H54 (cell line): ENCODE results near the gene CD99.
"Not testable (repeated sequence)": the region's sequence is repeated elsewhere in the genome, so short reads cannot be mapped to it uniquely, and the experiment has no call there.

Experiments used
- DNase-seq: peaks from one replicate; pipeline ENCODE4 v3.0.0; 2011; ENCODE audit warnings: low spot score, mixed read lengths; ENCODE audit not compliant: insufficient read length
- FAIRE-seq: peaks from 3 replicates; lab custom pipeline; 2011; peaks lifted over from hg19 to GRCh38; lab: Jason Lieb, UNC
- POLR2A ChIP-seq: IDR thresholded peaks from 2 replicates; pipeline ENCODE4 v1.6.1; 2011; ENCODE audit warnings: low read depth, mild to moderate bottlenecking, low read length

The CD99 gene

GRCh38 chrX:2748171-2748814 lies 57.2 kb downstream of the CD99 start:
- TF ChIP-seq POLR2A: no peak
- no peak for DNase-seq

DNA sequence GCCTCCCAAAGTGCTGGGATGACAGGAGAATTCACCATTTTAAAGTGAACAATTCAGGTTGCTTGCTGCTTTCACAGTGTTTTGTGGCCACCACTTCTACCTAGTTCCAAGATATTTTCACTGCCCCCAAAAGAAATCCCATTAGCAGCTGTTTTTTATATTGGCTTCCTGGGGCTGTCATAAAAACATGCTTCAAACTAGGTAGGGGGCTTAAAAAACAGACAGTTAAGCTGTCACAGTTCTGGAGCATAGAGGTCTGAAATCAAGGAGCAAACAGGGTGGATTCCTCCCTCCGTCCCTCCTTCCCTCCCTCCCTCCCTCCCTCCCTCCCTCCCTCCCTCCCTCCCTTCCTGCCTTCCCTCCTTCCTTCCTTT lies 57.7 kb downstream of the CD99 start:
- no peak for FAIRE-seq
- TF ChIP-seq POLR2A: no peak
- no peak for DNase-seq

More at GRCh38 chrX:2748171-2748814, 57.2 kb downstream of the CD99 start:
- FAIRE-seq: no peak

GRCh38 chrX:2751291-2751690 lies 60.2 kb downstream of the CD99 start:
- FAIRE-seq: no peak
- DNase-seq: no peak
- TF ChIP-seq POLR2A: no peak

GRCh38 chrX:2751874-2752300 lies 60.8 kb downstream of the CD99 start, which contains the start of gene XG:
XG (plus strand) TSS chrX:2752040; CDS start chrX:2752275, 235 bp downstream.
- DNase-seq, FAIRE-seq: not testable (repeated sequence)

DNA sequence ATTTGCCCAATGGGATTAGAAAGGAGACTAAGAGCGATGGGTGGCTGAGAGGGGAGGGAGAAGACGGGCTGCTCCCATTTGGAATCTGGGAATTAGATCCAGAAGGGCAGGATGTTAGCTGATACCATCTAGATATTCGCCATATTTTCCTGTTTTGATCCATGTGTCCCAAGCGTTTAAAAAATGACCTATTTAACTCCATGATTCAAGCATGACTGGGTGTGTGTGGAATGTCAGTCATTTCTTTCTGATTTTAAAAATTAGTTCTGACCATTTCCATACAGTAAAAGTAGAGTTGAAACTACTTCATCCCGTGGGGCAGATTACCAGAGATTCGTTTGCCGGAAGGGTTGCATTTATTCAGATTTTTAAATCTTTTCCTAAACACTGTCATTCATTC lies 61.3 kb downstream of the CD99 start:
- DNase-seq, FAIRE-seq: not testable (repeated sequence)

DNA sequence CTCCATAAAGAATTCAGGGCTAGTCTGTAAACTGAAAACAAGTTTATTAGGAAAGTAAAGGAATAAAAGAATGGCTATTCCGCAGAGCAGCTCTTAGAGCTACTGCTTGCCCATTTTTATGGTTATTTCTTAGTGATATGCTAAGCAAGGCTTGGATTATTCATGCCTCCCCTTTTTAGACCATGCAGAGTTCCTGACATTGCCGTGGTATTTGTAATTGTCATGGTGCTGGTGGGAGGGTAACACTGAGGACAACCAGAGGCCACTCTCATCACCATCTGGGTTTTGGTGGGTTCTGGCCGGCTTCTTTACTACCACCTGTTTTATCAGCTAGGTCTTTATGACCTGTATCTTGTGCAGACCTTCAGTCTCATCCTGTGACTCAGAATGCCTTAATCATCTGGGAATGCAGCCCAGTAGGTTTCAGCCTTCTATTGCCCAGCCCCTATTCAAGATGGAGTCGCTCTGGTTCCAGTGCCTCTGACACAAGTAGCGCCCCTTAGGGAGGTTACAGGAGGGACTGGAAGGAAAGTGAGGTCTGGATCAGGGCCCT lies 64.1 kb downstream of the CD99 start:
- FAIRE-seq, DNase-seq: not testable (repeated sequence)

GRCh38 chrX:2756548-2756947 lies 65.5 kb downstream of the CD99 start:
- DNase-seq: no peak
- TF ChIP-seq POLR2A: no peak

GRCh38 chrX:2761246-2761645 lies 70.2 kb downstream of the CD99 start:
- TF ChIP-seq POLR2A: no peak
- no peak for FAIRE-seq
- DNase-seq: no peak

More at GRCh38 chrX:2756548-2756947, 65.5 kb downstream of the CD99 start:
- no peak for FAIRE-seq

DNA sequence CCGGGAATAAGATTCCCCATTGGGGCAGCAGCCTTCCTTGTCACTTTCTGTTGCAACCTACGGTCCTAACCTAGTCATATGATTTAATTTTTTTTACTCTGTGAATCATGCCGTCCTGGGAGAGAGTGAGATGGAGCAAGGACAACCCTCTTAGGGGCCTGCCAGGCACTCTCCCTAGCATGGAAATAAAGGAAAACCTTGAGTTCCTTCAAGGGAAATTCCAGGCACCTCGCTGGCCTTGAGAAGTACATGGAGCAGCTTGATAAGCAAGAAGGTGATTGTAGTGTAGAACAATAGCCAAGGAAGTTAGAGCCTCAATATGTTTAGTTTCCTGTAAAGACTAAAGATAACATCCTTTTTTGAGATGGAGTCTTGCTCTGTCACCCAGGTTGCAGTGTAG lies 71.6 kb downstream of the CD99 start:
- DNase-seq, FAIRE-seq: not testable (repeated sequence)

- FAIRE-seq, DNase-seq: not testable (repeated sequence)
Observed at GRCh38 chrX:2764766-2765548, 73.9 kb downstream of the CD99 start.

GRCh38 chrX:2765549-2765830 lies 74.4 kb downstream of the CD99 start:
- TF ChIP-seq POLR2A: no peak
- FAIRE-seq (no peak), DNase-seq (no peak)

DNA sequence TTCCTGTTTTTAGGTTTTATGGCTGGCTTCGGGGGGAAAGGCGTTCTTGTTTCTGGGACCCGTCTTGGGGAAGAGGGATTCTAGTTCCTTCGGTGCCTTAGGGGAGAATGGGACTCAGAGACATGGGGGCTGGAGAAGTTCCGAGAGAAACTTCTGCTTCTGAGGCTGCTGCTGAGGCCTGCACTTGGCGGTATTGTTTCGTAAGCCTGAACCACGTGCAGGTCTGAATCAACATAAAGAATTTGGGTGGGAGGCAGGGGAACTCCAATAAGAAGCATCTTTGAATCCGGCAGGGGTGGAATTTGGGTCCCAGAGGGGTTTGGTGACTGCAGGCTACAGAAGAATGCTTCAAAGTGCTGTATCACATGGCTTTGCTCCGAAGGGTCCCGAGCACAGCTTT lies 75.8 kb downstream of the CD99 start:
- no peak for TF ChIP-seq POLR2A
- FAIRE-seq: no peak
- no peak for DNase-seq

GRCh38 chrX:2767631-2768455 lies 76.7 kb downstream of the CD99 start:
- DNase-seq (peak; percentile 45), FAIRE-seq (no peak)
- no peak for TF ChIP-seq POLR2A

- FAIRE-seq (no peak), DNase-seq (no peak)
- TF ChIP-seq POLR2A: no peak
Observed at GRCh38 chrX:2769615-2770014, 78.5 kb downstream of the CD99 start.

DNA sequence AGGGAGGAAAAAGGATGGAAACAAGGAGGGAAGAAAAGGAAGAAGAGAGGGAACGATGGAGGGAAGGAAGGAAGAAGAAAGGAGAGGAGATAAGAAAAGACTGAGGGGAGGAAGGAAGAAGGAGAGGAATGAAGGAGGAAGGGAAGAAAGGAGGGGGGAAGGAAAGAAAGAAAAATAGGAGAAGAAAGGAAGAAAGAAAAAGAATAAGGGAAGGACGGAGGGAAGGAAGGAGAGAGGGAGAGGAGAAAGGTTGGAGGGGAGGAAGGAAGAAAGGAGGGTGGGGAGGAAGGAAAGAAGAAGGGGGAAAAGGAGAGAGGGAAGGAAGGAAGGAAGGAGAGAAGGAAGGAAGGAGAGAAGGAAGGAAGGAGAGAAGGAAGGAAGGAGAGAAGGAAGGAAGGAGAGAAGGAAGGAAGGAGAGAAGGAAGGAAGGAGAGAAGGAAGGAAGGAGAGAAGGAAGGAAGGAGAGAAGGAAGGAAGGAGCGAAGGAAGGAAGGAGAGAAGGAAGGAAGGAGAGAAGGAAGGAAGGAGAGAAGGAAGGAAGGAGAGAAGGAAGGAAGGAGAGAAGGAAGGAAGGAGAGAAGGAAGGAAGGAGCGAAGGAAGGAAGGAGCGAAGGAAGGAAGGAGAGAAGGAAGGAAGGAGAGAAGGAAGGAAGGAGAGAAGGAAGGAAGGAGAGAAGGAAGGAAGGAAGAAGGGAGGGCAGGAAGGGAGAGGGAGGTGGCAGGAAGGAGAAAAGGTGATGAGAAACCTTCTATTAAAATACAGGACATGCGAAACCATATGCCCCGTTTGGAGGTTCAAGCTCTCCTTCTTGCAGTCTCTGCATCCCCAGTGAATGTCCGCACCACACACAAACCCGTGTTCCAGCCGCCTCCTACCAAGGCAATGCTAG lies 82.3 kb downstream of the CD99 start:
- DNase-seq, FAIRE-seq: not testable (repeated sequence)
